ENCODE results near the gene RXFP3. TPM values are rescaled to one million over a fixed set of nuclear protein-coding genes. Genes with fewer than 3 reads are reported as not detected.

RXFP3 gene
- total RNA-seq, 1 experiment from 2014 or later = not detected

DNA sequence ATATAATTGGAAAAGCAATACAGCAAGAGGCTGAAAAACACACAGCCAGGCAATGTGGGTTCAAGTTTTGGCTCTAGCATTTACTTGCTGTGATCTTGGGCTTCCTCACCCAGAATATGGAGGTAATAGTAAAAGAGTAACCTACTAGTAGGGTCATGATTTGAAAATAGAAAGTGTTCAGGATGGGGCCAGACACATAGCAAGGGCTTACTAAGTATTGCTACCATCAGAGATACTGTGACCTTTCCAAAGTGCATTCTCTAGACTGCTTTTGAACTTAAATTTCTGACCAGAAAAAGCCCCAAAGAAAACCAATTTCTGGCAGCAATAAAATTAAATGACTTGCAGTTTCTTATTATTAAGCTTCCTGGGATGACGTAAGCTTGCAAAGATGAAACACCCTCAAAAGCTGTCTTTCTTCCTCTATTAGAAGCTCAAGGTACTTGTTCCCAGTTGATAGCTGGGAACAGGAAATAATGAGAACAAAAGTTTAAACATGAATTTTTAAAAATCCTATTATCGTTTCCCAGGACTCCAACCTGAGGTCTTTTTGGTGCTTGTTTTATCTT lies 28.0 kb downstream of the RXFP3 start:
- no peak for DNase-seq
- Histone ChIP-seq H3K4me3 (no peak overlapping the region), H3K36me3 (no peaks in the 10 kb centered on the region), H3K9me3 (no peaks in the 10 kb centered on the region), H3K27me3 (peaks cover 3% of the 10 kb centered on the region; the same call in 1 of the 2 replicates)

DNA sequence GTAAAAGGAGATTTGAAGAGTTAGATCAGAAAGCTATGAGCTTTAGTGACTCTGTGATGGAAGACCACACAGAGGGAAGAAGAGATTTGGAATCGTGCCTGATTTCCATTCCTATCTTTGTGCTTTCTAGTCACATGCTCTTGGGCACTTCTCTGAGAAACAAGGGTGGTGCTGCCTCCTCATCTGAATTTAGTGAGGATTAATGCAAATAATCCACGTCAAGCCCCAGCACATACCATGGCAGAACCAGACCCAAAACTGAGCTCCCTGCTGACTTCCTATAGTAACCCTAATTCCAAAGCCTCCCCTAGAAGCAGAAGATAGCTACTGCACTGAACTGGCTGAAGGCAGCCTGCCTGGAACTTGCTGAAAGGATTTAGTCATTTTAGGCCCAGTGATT lies 30.6 kb downstream of the RXFP3 start:
- H3K27me3 ChIP-seq = no peaks in the 10 kb centered on the region
- H3K9me3 ChIP-seq = no peaks in the 10 kb centered on the region
- DNase-seq = no peak
- no peaks in the 10 kb centered on the region for H3K36me3 ChIP-seq
- no peak overlapping the region for H3K4me3 ChIP-seq

DNA sequence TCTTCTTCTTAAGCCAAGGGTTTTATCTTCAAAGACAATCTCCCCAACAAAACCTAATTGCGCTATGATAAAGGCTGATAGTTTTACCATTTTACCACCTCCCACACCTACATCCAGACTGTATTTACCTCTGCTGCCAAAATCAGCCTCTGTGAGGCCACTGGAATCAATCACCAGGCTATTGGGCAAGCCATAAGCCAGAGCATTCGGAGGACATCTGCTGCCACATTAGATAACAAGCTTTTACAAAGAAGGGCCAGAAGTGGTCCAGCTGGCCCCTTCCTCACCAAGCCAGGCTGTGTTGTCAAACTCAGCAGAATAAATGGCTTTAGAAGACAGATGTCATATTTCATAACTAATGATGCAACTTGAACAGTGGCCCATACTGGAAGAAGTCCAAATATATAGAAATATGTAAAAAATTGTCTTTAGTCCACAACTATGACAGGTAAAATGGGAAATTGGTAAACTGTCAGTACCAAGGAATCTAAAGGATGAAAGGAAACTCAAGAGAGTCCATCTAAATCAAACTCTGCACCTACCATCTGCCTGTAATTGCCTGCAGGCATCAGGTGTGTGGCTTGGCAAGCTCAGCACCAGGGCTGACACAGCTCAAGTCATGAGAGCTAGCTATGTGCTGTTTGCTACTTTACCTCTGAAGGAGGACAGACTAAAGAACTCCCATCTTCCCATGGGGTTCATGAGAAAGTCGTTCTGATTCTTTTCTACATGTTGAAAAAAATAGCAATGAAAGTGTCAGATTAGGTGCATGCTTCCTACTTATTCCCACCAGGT lies 32.2 kb downstream of the RXFP3 start:
- no peaks in the 10 kb centered on the region for H3K27me3 ChIP-seq
- DNase-seq = no peak
- H3K9me3 ChIP-seq = no peaks in the 10 kb centered on the region
- H3K36me3 ChIP-seq = no peaks in the 10 kb centered on the region
- H3K4me3 ChIP-seq = no peak overlapping the region

DNA sequence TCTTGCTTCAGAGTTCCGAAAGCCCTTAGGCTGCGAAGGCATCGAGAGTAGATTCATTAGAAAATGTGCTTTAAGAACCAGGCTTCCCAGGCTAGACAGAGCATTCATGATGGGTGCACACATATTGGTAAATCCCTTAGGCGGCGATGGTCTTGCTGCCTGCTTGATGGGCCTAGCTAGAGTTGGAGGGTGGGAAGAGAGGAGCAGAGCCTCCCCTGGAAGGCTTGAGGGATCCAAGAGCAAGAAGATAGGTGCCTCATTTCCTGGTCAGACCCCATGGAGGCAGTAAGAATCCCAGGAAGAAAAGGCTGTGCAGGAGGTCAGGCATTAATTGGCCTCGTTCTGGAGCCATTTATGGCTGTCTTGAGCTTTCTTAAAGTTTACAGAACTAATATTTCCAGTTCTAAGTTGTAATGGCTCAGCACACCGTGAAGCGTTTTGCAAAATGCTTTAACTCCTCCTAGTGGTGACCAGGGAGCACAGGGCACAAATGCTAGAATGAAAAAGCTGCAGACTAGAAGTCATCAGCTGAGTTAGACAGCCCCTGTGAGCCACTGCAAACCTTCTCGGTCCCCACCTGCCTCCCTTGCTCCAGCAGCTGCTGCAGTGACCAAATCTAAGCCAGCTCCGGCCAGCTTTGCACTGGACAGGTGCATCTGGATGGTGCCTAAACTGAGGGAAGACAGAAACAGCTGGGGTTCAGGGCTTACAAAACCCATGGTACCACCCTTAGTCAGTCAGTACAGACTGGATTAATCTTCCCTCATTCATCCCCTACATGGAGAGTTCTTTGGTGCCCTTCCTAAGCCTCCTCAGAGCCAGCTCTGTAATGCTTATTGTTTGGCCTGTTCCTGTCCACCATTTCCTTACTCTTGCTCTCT lies 33.6 kb downstream of the RXFP3 start:
- Histone ChIP-seq H3K27me3 (no peaks in the 10 kb centered on the region), H3K9me3 (no peaks in the 10 kb centered on the region), H3K36me3 (no peaks in the 10 kb centered on the region), H3K4me3 (no peak overlapping the region)
- DNase-seq = no peak

DNA sequence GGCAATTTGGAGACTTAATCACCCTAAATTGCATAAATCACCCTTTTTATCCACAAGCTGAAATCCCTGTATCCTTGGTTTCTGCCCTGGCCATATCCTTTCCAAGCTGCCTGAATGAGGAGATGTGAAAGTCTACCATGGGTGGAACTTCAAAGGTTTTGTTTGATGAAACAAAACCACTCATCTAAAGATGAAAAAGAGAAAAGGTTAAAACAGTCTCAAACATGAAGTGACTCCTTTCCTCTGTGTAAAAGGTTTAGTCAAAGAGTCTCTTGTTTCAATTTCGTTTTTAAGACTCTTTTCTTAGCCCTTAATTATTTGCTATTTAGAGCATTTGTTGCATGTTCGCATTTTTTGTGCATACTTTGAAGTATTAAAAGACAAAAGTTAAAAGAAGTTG lies 37.1 kb downstream of the RXFP3 start:
- Histone ChIP-seq H3K9me3 (no peaks in the 10 kb centered on the region), H3K36me3 (no peaks in the 10 kb centered on the region), H3K4me3 (no peak overlapping the region), H3K27me3 (no peaks in the 10 kb centered on the region)
- no peak for DNase-seq

DNA sequence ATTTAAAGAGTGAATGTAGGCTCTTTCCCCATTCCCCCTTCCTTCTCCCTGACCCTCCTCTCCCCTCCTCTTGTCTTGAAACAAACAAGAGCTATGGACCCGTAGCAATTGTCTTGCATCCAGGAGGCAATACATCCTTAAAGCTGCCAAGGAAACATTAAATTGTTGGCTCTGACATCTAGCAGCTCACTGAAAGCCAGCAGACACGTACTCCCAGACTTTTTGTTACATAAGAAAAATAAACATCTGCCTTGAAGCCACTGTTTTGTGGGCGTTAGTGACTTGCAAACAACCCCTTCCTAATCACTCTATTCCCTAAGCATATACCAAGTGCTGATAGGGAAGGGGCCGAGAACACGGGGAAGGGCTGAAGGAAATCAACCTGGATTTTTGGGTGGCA lies 39.7 kb downstream of the RXFP3 start:
- H3K27me3 ChIP-seq = no peaks in the 10 kb centered on the region
- no peak for DNase-seq
- H3K4me3 ChIP-seq = no peak overlapping the region
- no peaks in the 10 kb centered on the region for H3K36me3 ChIP-seq
- no peaks in the 10 kb centered on the region for H3K9me3 ChIP-seq

DNA sequence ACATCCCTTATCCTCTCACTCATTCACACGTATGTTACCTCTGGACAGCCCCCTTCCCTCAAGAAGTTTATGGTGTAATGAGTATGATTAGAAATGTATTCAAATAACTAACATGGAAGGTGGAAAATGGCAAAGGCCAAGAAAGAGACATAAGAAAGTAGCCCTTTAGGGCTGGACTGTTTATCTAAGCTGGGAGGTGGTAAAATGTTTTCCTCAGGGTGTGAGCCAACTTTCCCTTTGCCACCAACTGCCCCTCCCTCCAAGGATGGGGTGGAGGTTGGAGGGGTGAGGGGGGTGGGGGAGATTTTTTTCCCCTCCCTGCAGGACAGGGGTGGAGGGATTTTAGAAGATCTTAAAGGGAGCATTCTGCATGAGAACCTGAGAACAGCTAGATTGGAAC lies 40.1 kb downstream of the RXFP3 start:
- H3K27me3 ChIP-seq = no peaks in the 10 kb centered on the region
- H3K9me3 ChIP-seq = no peaks in the 10 kb centered on the region
- no peak for DNase-seq
- no peaks in the 10 kb centered on the region for H3K36me3 ChIP-seq
- no peak overlapping the region for H3K4me3 ChIP-seq

DNA sequence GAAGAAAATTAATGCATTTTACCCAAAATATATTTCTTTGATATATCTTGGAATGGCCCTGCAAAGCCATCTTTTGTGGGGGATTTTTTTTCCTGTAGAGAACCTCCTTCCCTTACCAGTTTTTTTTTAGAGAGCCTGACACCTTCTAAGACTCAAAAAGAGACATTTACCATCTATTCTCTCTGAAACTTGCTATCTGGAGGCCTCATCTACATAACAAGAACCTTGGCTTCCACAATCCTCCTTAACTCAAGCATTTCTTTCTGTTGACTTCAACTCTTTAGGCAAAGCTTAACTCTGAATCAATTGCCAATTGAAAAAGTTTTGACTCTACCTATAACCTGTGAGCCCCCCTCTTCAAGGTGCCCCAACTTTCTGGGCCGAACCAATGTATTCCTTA lies 42.1 kb downstream of the RXFP3 start:
- Histone ChIP-seq H3K4me3 (no peak overlapping the region), H3K36me3 (no peaks in the 10 kb centered on the region), H3K27me3 (no peaks in the 10 kb centered on the region), H3K9me3 (no peaks in the 10 kb centered on the region)
- DNase-seq = no peak

DNA sequence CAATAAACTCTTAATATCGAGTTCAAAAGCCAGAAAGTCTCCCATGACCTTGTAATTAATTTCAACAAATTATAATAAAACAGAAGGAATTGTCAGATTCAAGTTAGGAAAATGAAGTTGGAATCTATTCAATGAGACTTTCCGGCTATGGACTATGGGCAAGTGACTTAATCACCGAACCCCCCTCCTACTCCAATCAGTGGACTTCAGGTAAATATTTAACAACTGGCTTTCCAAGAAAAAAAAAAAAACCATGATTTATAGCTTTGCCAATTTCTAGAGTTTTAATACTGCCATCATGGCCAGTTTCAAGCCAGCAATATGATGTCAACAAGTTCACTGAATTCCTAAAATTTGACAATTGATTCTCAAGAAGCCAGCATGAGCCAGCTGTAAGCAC lies 43.8 kb downstream of the RXFP3 start:
- H3K9me3 ChIP-seq = no peaks in the 10 kb centered on the region
- no peaks in the 10 kb centered on the region for H3K36me3 ChIP-seq
- no peak overlapping the region for H3K4me3 ChIP-seq
- no peak for DNase-seq
- no peaks in the 10 kb centered on the region for H3K27me3 ChIP-seq

DNA sequence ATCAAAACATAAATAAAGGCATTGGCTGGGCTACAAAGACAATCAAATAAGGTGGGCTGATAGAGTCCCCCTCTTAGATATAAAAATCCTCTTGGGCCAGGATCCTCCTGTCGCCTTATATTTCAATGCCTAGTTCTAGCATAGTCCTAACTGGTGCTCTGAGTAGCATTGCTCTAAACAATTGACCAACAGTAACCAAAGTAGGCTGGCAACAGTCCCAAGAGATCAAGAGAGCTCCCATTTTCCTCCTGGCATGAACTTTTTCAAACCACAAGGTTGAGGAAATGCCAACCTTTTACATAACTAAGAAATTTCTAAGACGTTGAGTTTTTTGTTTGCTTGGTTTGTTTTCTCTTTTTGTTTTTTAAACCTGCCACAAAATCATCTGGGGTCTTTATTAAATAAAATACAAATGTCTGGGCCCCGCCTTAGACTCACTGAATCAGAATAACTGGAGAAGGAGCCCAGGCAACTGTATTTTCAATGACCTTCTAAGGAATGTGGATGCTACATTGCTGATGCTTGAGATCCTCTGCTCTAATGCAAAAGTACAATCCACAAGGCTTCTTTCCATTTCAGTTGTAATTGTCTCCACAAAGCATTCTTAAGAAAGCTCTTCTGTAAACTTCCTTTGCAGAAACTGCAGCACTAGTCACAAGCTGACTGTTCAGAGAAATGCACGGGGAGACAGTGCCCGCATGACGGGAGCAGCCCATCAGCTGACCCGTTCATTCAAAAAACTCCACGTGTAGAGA lies 45.4 kb downstream of the RXFP3 start:
- Histone ChIP-seq H3K4me3 (no peak overlapping the region), H3K27me3 (no peaks in the 10 kb centered on the region), H3K36me3 (no peaks in the 10 kb centered on the region), H3K9me3 (no peaks in the 10 kb centered on the region)
- peak; percentile 49 for DNase-seq

DNA sequence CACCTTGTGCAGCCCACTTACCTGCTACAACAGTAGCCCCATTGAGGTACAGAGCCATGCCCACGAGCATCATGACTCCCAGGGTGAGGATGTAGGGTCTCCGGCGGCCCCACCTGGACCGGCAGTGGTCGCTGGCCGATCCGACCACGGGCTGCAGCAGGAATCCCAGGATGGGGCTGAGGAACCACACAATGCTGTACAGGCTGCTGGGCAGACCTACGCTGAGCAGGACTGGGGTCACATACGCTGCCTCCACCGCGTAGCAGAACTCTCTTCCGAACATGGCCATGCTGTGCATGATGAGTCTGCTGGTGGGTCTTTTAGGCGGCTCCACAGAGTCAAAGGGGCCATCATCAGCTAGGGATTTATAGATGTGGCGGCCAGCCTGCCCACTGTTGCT lies 48.0 kb downstream of the RXFP3 start:
- Histone ChIP-seq H3K27me3 (no peaks in the 10 kb centered on the region), H3K4me3 (no peak overlapping the region), H3K36me3 (peaks cover 2% of the 10 kb centered on the region; the same call in 1 of the 2 replicates)

DNA sequence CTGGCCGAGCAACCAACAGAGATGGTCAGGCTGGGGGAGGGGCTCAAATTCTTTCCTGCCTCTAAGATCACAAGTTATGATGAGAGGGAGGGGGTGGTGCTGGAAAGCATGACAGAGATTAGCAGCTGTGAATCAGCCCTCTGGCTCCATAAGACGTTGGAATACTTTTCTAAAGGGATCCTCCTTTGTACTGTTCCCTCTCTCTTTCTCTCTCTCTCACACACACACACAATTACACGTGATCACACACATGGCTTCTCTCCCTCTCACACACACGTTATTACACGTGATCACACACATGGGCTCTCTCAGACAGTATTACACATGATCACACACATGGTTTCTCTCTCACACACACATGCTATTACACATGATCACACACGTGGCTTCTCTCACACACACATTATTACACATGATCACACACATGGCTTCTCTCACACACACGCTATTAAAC lies 48.5 kb downstream of the RXFP3 start, which contains the start of gene SLC45A2:
SLC45A2 (minus strand) TSS at position 23 of the 454 bp plus-strand sequence. CDS start 110 bp downstream, outside the sequence.
- Histone ChIP-seq H3K36me3 (peaks cover 2% of the 10 kb centered on the region; the same call in 1 of the 2 replicates), H3K27me3 (no peaks in the 10 kb centered on the region), H3K9me3 (no peaks in the 10 kb centered on the region), H3K4me3 (no peak within 1 kb of the TSS)
- DNase-seq = no peak

More for the DNA sequence above, 48.0 kb downstream of the RXFP3 start:
- no peak for DNase-seq
- H3K9me3 ChIP-seq = no peaks in the 10 kb centered on the region

DNA sequence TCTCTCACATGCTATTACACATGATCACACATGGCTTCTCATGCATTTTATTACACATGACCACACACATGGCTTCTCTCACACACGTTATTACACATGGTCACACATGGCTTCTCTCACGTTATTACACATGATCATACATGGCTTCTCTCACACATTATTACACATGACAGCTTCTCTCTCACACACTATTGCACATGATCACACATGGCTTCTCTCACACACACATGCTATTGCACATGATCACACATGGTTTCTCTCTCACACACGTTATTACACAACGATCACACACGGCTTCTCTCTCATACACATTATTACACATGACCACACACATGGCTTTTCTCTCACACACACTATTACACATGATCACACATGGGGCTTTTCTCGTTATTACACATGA lies 49.3 kb downstream of the RXFP3 start:
- H3K4me3 ChIP-seq = no peak overlapping the region
- no peaks in the 10 kb centered on the region for H3K27me3 ChIP-seq
- H3K36me3 ChIP-seq = peaks cover 2% of the 10 kb centered on the region; the same call in 1 of the 2 replicates
- no peaks in the 10 kb centered on the region for H3K9me3 ChIP-seq
- no peak for DNase-seq
